LNCaP clone FGC (cell line): Measurements from ENCODE around the gene ERCC6.

ENCODE experiments used
- DNase-seq: peaks from one replicate; pipeline ENCODE4 v3.0.0-alpha.2; 2011; ENCODE audit warnings: low read depth
- H3K4me3 ChIP-seq: 2 replicates; pipeline ENCODE4 v1.5.1; 2011; ENCODE audit warnings: mild to moderate bottlenecking, low read depth, low read length, control low read depth
- TF ChIP-seq, protein P1 (sequence below): IDR thresholded peaks from 2 replicates; pipeline ENCODE4 v1.5.1; 2012; ENCODE audit warnings: mild to moderate bottlenecking; ENCODE audit not compliant: control insufficient read depth, insufficient read depth; ENCODE audit errors: extremely low read depth

Gene ERCC6

DNA sequence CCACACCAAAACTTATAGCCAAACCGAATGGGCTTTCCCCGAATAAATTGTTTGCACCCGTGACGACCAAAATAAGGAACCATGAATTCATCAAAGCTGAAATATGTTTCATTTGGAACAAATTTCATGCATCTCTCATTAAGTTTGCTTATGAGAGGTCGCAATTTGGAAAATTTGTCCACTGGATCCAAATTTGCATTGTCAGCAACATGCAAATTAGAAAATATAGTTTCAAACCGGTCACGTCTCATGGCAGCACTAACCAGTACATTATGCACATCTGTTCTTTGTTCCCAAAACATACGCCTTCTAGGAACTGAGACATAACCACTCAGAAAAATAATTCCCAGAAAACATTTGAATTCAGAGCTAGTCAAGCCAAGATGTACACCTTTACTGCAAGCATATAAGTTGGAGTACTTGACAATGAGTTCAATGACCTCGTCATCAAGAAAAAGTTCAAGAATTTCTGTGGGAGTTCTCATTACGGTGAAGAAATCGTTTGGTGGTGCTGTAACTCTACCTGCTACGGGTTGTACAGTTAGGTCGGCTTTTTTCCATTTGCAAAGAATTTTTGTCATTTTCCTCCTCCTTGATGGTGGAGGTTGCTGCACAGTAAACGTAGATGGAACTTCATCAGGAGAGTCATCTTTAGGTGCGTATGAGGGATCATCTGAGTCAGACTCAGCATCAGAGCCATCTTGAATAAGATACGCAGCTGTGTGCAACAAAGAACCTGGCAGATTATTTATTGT lies 22.5 kb downstream of the ERCC6 start:
- TF ChIP-seq, protein P1, sequence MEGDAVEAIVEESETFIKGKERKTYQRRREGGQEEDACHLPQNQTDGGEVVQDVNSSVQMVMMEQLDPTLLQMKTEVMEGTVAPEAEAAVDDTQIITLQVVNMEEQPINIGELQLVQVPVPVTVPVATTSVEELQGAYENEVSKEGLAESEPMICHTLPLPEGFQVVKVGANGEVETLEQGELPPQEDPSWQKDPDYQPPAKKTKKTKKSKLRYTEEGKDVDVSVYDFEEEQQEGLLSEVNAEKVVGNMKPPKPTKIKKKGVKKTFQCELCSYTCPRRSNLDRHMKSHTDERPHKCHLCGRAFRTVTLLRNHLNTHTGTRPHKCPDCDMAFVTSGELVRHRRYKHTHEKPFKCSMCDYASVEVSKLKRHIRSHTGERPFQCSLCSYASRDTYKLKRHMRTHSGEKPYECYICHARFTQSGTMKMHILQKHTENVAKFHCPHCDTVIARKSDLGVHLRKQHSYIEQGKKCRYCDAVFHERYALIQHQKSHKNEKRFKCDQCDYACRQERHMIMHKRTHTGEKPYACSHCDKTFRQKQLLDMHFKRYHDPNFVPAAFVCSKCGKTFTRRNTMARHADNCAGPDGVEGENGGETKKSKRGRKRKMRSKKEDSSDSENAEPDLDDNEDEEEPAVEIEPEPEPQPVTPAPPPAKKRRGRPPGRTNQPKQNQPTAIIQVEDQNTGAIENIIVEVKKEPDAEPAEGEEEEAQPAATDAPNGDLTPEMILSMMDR: no peak

GRCh38 chr10:49512121-49512809 lies 26.7 kb downstream of the ERCC6 start:
- TF ChIP-seq, protein P1: peak; percentile 62
- H3K4me3 ChIP-seq: no peak overlapping the region
- peak; percentile 86 for DNase-seq

More for the DNA sequence above, 22.5 kb downstream of the ERCC6 start:
- H3K4me3 ChIP-seq: no peak overlapping the region
- no peak for DNase-seq

DNA sequence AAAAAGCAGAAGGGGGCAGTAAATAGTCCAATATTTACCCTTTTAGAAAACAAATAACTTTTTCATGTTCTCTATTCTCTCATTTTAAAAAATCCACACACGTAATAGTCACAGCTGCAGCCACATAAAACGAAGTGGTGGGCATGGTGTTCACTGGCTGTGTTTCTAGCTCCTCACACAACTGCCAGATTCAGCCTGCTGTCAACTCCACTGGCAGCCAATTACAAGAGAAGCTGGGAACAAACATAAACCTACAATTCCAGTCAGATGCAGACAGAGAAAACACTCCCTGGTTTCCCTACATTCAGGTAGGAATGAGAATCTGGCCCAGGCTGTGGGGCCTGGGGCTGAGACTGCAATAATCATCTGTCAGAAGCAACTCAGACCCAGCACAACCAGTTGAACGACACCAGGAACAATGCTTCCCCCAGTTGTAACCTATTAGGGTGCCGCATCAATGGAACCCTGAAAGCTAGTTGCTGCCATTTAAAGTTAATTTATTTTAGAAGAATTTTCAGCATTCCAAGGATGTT lies 29.1 kb downstream of the ERCC6 start:
- TF ChIP-seq, protein P1: no peak
- DNase-seq: no peak
- H3K4me3 ChIP-seq: no peak overlapping the region

DNA sequence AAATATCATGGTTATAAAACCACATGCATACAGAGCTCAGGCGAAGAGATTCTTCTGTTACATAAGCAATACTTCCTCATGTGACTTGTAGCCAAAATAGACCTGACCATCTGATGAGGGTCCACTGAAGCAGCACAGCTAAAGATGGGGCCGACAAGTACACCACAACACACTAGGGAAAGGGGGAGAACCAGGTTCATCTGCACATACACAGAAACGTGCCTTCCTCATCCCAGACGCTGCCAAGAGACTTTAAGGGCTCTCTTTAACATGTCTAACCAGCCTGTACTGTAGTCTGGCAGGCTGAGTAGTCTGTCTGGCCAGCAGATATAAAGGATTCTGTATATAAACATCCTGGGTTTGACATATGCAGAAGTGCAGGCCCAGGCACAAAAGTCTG lies 30.3 kb downstream of the ERCC6 start:
- DNase-seq: no peak
- TF ChIP-seq, protein P1: no peak
- no peak overlapping the region for H3K4me3 ChIP-seq

- no peak for DNase-seq
- TF ChIP-seq, protein P1: no peak
- H3K4me3 ChIP-seq: no peak overlapping the region
Measured at GRCh38 chr10:49508249-49508648, 30.7 kb downstream of the ERCC6 start.

DNA sequence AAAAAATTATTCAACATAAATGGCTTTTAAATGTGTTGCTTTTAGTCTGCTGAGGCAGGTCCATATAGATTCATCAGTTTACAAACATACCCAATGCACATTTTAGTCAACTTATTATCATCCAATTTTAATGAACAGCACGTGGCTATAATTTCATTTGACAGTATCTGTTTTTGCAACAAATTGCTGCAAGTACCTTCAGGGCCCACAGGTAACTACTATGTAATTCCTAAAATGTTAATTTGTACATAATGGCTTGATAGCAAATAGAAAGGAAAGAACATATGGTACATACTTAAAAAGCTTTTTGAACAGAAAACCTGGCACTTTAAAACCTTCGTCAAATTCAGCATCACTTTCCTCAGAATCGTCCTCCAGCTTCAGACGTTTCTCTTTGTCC lies 33.3 kb downstream of the ERCC6 start:
- TF ChIP-seq, protein P1: no peak
- no peak for DNase-seq
- no peak overlapping the region for H3K4me3 ChIP-seq
